Type B pancreatic cell (in vitro differentiated cells): ENCODE results near the gene HAUS5. TPM values are rescaled to one million over a fixed set of nuclear protein-coding genes. Genes with fewer than 3 reads are reported as not detected.

Experiments
- DNase-seq: peaks from one replicate; pipeline ENCODE4 v3.0.0; 2021; ENCODE audit warnings: mixed read lengths; ENCODE audit not compliant: unreplicated experiment; ENCODE audit errors: extremely low spot score
- H3K27ac Mint-ChIP-seq: 2 replicates; pipeline ENCODE4 v1.8.0; 2021; ENCODE audit warnings: mild to moderate bottlenecking, mixed read lengths
- H3K27me3 Mint-ChIP-seq: 2 replicates; pipeline ENCODE4 v1.8.0; 2021; ENCODE audit warnings: mixed read lengths
- H3K36me3 Mint-ChIP-seq: 2 replicates; pipeline ENCODE4 v1.8.0; 2021; ENCODE audit warnings: mixed read lengths
- H3K4me1 Mint-ChIP-seq: one replicate; pipeline ENCODE4 v1.8.0; 2021; ENCODE audit warnings: mixed read lengths; ENCODE audit not compliant: unreplicated experiment
- H3K4me3 Mint-ChIP-seq: 2 replicates; pipeline ENCODE4 v1.8.0; 2021; ENCODE audit warnings: mild to moderate bottlenecking, mixed read lengths
- H3K9me3 Mint-ChIP-seq: 2 replicates; pipeline ENCODE4 v1.8.0; 2021; ENCODE audit warnings: mixed read lengths
- CTCF ChIP-seq: fragments of 200-600 bp; sonication (generic); conservative IDR thresholded peaks from 2 replicates; pipeline ENCODE4 v1.5.0; 2021; ENCODE audit warnings: antibody characterized with exemption, mild to moderate bottlenecking
- long read RNA-seq: library from polyadenylated mRNA; unstranded; transcript quantifications from one replicate; pipeline ENCODE4 v2.0.0, GENCODE V29; 2020
- total RNA-seq: library from RNA; stranded (reverse); gene quantifications from 2 replicates; pipeline ENCODE4 v1.2.1, GENCODE V29; 2021; ENCODE audit warnings: low replicate concordance

HAUS5 gene
- total RNA-seq: 19.5 and 42.6 TPM in 2 replicates
- long read RNA-seq, full-length matches to known transcripts: 1 of 2 reads
- long read RNA-seq, partial matches to known transcripts: 1 of 2 reads
- long read RNA-seq, other reads (novel, unspliced or antisense): 0 of 2 reads

GRCh38 chr19:35612559-35613321, at the start of gene HAUS5:
TSS of gene HAUS5 (plus strand) at chr19:35612735. CDS start at chr19:35612795, 60 bp downstream.
- H3K4me1 Mint-ChIP-seq: peaks cover 5% of the 10 kb centered on the region
- H3K4me3 Mint-ChIP-seq: peak within 1 kb of the TSS; percentile 92
- H3K27me3 Mint-ChIP-seq: no peaks in the 10 kb centered on the region
- peak within 1 kb of the TSS; percentile 90 for H3K27ac Mint-ChIP-seq
- no peak for TF ChIP-seq CTCF
- DNase-seq: peak; percentile 97
- H3K36me3 Mint-ChIP-seq: no peaks in the 10 kb centered on the region
- peaks cover 4% of the 10 kb centered on the region for H3K9me3 Mint-ChIP-seq

- no peaks in the 10 kb centered on the region for H3K4me1 Mint-ChIP-seq
- DNase-seq: no peak
- H3K9me3 Mint-ChIP-seq: no peaks in the 10 kb centered on the region
- peaks cover 50% of the 10 kb centered on the region for H3K27me3 Mint-ChIP-seq
- no peak for TF ChIP-seq CTCF
- no peak overlapping the region for H3K27ac Mint-ChIP-seq
- no peak overlapping the region for H3K4me3 Mint-ChIP-seq
- no peaks in the 10 kb centered on the region for H3K36me3 Mint-ChIP-seq
Measured at GRCh38 chr19:35562776-35563175, 49.8 kb upstream of the HAUS5 start.

GRCh38 chr19:35563207-35563829, 49.2 kb upstream of the HAUS5 start, which contains the start of gene ATP4A:
TSS of gene ATP4A (minus strand) at chr19:35563658. CDS start at chr19:35563629, 29 bp downstream.
- Mint-ChIP-seq H3K4me3 (no peak within 1 kb of the TSS), H3K27me3 (peaks cover 47% of the 10 kb centered on the region)
- TF ChIP-seq CTCF: no peak

GRCh38 chr19:35565016-35565856, 47.3 kb upstream of the HAUS5 start:
- Mint-ChIP-seq H3K27me3 (peaks cover 32% of the 10 kb centered on the region), H3K4me3 (no peak overlapping the region), H3K36me3 (no peaks in the 10 kb centered on the region), H3K27ac (no peak overlapping the region), H3K9me3 (no peaks in the 10 kb centered on the region), H3K4me1 (no peaks in the 10 kb centered on the region)
- no peak for DNase-seq
- TF ChIP-seq CTCF: no peak

More at GRCh38 chr19:35563207-35563829, 49.2 kb upstream of the HAUS5 start, which contains the start of gene ATP4A:
- H3K4me1 Mint-ChIP-seq: no peaks in the 10 kb centered on the region
- no peak within 1 kb of the TSS for H3K27ac Mint-ChIP-seq
- H3K9me3 Mint-ChIP-seq: no peaks in the 10 kb centered on the region
- DNase-seq: no peak
- H3K36me3 Mint-ChIP-seq: no peaks in the 10 kb centered on the region

GRCh38 chr19:35566738-35567137, 45.8 kb upstream of the HAUS5 start:
- no peaks in the 10 kb centered on the region for H3K36me3 Mint-ChIP-seq
- no peaks in the 10 kb centered on the region for H3K4me1 Mint-ChIP-seq
- no peak for DNase-seq
- H3K4me3 Mint-ChIP-seq: no peak overlapping the region
- H3K9me3 Mint-ChIP-seq: no peaks in the 10 kb centered on the region
- peaks cover 26% of the 10 kb centered on the region for H3K27me3 Mint-ChIP-seq
- TF ChIP-seq CTCF: no peak
- H3K27ac Mint-ChIP-seq: no peak overlapping the region
